GM21717 (cell line): ENCODE data around the gene LIN37.
"Not testable (repeated sequence)": the region's sequence is repeated elsewhere in the genome, so short reads cannot be mapped to it uniquely, and the experiment has no call there.

Experiments
- ATAC-seq: cut with Tn5 transposase; IDR thresholded peaks from one replicate; pipeline ENCODE4 v1.9.1; 2021; ENCODE audit warnings: mild to moderate bottlenecking, moderate library complexity; ENCODE audit not compliant: unreplicated experiment

The LIN37 gene

DNA sequence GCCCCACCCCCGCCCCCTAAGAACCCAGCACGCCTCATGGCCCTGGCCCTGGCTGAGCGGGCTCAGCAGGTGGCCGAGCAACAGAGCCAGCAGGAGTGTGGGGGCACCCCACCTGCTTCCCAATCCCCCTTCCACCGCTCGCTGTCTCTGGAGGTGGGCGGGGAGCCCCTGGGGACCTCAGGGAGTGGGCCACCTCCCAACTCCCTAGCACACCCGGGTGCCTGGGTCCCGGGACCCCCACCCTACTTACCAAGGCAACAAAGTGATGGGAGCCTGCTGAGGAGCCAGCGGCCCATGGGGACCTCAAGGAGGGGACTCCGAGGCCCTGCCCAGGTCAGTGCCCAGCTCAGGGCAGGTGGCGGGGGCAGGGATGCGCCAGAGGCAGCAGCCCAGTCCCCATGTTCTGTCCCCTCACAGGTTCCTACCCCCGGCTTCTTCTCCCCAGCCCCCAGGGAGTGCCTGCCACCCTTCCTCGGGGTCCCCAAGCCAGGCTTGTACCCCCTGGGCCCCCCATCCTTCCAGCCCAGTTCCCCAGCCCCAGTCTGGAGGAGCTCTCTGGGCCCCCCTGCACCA lies 38.9 kb downstream of the LIN37 start:
- ATAC-seq, result no peak

DNA sequence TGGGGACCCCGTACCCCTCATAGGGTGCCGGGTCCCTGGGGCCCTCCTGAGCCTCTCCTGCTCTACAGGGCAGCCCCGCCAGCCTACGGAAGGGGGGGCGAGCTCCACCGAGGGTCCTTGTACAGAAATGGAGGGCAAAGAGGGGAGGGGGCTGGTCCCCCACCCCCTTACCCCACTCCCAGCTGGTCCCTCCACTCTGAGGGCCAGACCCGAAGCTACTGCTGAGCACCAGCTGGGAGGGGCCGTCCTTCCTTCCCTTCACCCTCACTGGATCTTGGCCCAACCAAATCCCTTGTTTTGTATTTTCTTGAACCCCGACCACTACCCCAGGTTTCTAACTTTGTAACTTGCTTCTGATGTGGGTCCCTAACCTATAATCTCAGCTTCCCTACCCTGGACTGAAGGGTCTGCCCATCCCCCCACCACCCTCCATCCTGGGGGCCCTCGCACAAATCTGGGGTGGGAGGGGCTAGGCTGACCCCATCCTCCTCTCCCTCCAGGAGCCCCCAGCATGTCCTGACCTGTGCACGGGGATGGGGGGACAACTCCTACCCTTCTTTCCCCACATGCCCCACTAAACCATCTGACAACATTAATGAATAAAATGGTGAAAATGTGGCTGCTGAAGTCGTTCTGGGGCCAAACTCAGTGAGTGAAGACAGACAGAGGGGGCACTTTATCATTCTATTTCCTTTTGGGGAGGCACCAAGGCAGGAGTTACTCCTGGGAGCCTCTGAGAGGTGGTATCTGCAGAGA lies 40.0 kb downstream of the LIN37 start:
- ATAC-seq, result no peak

DNA sequence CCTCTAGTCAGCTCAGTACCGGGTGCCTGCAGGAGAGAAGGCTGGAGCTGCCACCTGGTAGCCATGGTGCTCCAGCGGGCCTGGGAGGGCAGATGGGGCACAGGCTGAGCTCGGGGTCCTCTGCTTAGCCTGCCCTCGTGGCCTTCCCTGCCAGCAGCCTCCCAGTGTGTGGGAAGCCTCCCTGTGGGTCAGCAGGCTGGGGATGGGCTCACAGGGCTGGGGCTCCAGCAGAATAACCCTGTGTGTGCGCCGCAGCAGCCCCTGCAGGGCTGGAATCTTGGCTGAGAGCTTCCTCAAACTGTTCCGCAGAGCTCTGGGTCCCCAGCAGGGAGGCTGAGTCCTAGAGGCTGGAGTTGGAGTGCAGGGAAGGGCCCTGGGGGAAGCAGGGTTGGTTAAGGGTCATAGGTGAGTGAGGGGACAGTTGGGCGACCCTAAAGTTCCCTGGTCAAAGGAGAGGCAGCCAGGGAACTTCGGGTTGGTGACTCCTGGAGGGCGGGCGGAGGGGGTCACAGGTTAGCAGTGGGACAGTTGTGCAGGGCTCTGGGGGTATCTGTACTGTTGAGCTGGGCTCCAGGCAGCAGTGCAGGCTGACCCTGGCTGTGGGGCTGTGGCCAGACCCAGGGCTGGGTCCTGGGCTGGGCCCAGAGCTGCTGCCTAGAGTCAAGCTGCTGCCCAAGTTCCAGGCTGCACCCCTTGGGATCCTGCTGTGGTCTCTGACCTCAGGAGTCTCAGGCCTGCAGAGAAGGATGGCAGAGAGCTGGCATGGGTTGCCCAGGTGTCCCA lies 41.0 kb downstream of the LIN37 start:
- no peak for ATAC-seq

- ATAC-seq, result no peak
These were observed 41.9 kb downstream of the LIN37 start for GRCh38 chr19:35789978-35790944.

- no peak for ATAC-seq
These were observed 42.8 kb downstream of the LIN37 start for GRCh38 chr19:35790981-35791813.

DNA sequence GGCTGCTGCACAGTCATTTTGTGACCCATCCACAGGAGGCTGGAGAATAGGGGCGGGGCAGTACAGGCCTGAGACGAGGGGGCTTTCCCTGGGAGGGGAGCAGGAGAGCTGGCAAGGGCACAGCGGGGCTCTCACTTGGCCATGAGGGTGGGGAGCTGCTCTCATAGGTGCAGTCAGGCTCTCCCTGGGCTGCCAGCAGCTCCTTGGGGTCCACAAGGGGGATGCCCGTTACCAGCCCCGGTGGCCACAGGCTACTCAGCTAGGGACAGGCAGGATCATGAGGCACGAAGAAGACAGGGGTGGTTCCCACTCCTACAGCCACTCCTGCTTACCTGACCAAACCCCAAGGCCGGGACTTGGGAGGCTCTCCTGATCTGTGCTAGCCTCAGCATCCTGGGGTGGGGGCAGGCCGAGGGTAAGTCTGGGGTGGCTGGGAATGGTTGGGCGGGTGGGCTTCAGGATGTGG lies 43.5 kb downstream of the LIN37 start:
- ATAC-seq, result no peak

GRCh38 chr19:35792312-35792711 lies 43.9 kb downstream of the LIN37 start:
- ATAC-seq, result no peak

- no peak for ATAC-seq
These were observed 44.5 kb downstream of the LIN37 start for GRCh38 chr19:35792888-35793287.

- ATAC-seq, result no peak
These were observed 45.2 kb downstream of the LIN37 start for GRCh38 chr19:35793381-35794165.

DNA sequence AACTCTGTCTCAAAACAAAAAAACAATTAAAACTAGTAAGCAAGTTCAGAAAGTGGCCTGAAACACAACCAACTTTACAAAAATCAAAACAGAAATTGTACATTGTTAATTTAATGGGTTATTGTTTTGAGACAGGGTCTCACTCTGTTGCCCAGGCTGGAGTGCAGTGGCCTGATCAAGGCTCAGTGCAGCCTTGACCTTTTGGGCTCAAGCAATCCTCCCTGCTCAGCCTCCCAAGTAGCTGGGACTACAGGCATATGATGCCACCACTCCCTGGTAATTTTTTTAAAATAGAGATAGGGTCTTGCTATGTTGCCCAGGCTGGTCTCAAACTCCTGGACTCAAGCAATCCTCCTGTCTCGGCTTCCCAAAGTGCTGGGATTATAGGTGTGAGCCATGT lies 47.2 kb downstream of the LIN37 start:
- ATAC-seq, result not testable (repeated sequence)

DNA sequence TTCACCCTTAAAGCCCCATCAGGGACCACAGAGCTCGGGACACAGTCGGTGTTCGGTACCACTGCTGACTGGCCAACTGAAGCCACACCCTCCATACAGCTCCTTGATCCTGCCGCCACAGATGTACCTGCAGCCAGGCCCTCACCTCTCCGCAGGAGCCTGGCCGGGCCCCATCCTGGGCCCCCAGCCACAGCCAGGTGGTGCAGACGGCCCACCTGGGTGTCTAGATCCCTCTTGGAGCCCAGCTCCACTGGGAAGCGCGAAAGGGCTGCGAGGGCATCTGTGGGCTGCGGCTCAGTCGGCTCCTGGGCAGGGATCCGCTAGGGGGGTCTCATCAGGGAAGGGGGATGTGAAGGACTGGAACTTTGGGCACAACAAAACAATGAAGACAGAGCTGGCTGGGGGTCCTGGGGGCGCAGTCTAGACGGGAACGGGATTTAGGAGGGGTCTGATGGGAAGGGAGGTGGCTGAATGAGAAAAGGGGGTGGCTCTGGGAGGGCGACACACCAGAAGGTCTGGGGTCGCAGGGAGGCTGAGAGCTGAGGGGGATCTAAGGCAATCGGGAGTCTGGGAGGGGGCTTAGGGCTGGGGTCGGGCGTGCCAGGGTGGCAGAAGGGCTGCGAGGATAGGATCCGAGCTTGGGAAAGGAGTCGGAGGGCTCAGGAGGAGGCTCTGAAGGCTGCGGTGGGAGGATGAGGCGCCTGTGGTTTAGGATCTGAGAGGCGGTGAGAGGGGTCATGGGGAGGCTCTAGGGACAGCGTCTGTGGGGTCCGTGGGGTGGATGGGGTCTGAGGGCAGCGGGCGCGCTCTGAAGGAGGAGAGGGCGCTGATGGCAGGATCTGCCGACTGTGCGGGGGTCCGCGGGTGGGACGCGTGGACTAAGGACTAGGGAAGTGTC lies 48.5 kb downstream of the LIN37 start:
- no peak for ATAC-seq

DNA sequence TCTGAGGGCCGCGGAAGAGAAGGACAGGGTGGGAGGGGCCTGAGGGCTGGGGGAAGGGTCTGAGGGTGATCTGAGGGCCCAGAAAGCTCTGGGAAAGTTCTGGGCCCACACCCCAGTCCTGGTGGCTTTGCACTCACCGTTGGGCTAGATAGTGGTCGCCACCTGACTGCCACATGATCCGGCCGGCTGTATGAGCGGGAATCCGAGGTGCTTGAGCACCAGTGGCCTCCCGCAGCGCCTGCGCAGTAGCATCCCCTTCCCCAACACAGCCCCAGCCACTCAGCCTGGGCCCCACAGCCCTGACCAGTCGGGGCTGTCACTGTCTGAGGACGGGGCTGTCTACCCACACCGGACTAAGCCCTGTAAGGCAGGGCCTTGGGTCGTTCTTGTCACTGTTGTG lies 49.3 kb downstream of the LIN37 start:
- ATAC-seq, result no peak

- ATAC-seq, result no peak
These were observed 53.5 kb downstream of the LIN37 start for GRCh38 chr19:35801828-35802227.
